ENCODE measurements around the gene PHLDB3. TPM values are rescaled to one million over a fixed set of nuclear protein-coding genes. Genes with fewer than 3 reads are reported as not detected.
A peak's percentile ranks its signal among the peaks of the same experiment; 100 is the strongest.

Gene PHLDB3
- total and polyA plus RNA-seq, 2 of the 4 experiments (the other 2 are of a cell fraction) = 2.9 to 10.6 TPM

GRCh38 chr19:43522929-43523328 lies 18.4 kb upstream of the PHLDB3 start:
- H2BK20ac ChIP-seq (ENCODE audit: low read depth, low read length) = no peak overlapping the region
- H3K23ac ChIP-seq (ENCODE audit: low read depth, low read length) = no peak overlapping the region
- peaks cover 11% of the 10 kb centered on the region for H3K9me1 ChIP-seq (ENCODE audit: insufficient read depth, low read length)
- peaks cover 25 to 79% of the 10 kb centered on the region in 2 experiments; a peak in 3 of 4 replicates for H3K79me1 ChIP-seq (ENCODE audit: low read depth in 1 of 2, low read length in 2 of 2)
- H3K4ac ChIP-seq (ENCODE audit: low read depth, low read length) = no peak overlapping the region
- no peak overlapping the region for H3K4me2 ChIP-seq (ENCODE audit: low read depth, low read length)
- H3K4me3 ChIP-seq (ENCODE audit: insufficient read depth, low read depth, low read length) = no peak overlapping the region
- POLR2A ChIA-PET (ENCODE audit: unreplicated experiment) = no interaction called here
- no TSS peak for BruUV-seq (replicated peaks)
- H2AFZ ChIP-seq (replicated peaks; ENCODE audit: low read length, poor library complexity) = no peak overlapping the region
- no CpG with 5 or more reads among the region's 5 CpGs for WGBS, 2 experiments (ENCODE audit: extremely low coverage in 2 of 2, insufficient read length in 1 of 2)
- DNase-seq (no peak), ATAC-seq (ENCODE audit: low read depth) (no peak)
- H2AK5ac ChIP-seq (ENCODE audit: low read depth, low read length) = no peak overlapping the region
- H3K9ac ChIP-seq (ENCODE audit: low read depth, low read length) = no peak overlapping the region
- H2BK5ac ChIP-seq (ENCODE audit: low read depth, low read length, poor library complexity, severe bottlenecking) = no peak overlapping the region
- H2BK15ac ChIP-seq (ENCODE audit: low read depth, low read length) = no peak overlapping the region
- H3K18ac ChIP-seq (ENCODE audit: low read depth, low read length) = no peak overlapping the region
- no peak overlapping the region for H4K5ac ChIP-seq (ENCODE audit: low read depth, low read length)
- H3K56ac ChIP-seq (ENCODE audit: extremely low read depth, insufficient read depth, low read length) = no peak overlapping the region
- no peak overlapping the region for H4K8ac ChIP-seq (ENCODE audit: low read depth in 2 of 2, low read length in 2 of 2)
- intact Hi-C loops (cut with micrococcal nuclease) (no loop called here), dilution Hi-C loops (cut with HindIII; ENCODE audit: low sequenced_read_pairs, unreplicated experiment) (no loop called here), in situ Hi-C loops (cut with MboI; ENCODE audit: low sequenced_read_pairs) (loop anchor here (5.0 to 10.0 kb wide), 2 partner anchors 76 to 418 kb away; no protein-coding TSS in a partner anchor)
- H3K36me3 ChIP-seq (ENCODE audit: control insufficient read depth, insufficient read depth, low read length) = peaks cover 2% of the 10 kb centered on the region; the same call in 1 of the 2 replicates
- H4K20me1 ChIP-seq (ENCODE audit: insufficient read depth, low read length) = peaks cover 6% of the 10 kb centered on the region
- peak overlapping the region; percentile 44; the same call in 1 of the 2 replicates for H3K14ac ChIP-seq (replicated peaks; ENCODE audit: low read depth, low read length)
- no peaks in the 10 kb centered on the region for H3K9me3 ChIP-seq (ENCODE audit: control insufficient read depth, insufficient read depth, low read length)
- TF ChIP-seq SMC3 (IDR thresholded peaks at IDR 0.05; ENCODE audit: low read depth, low read length) = no peak
- TF ChIP-seq MXI1 (IDR thresholded peaks at IDR 0.05; ENCODE audit: borderline replicate concordance, low read depth, low read length) = no peak
- TF ChIP-seq FOS (IDR thresholded peaks at IDR 0.05; ENCODE audit: low read depth, low read length) = no peak
- no peak for TF ChIP-seq RFX5 (IDR thresholded peaks at IDR 0.05; ENCODE audit: low read depth, low read length)
- no peak for TF ChIP-seq ELK1 (IDR thresholded peaks at IDR 0.05; ENCODE audit: borderline replicate concordance, low read depth, low read length)
- no peak for TF ChIP-seq RCOR1 (IDR thresholded peaks at IDR 0.05; ENCODE audit: insufficient replicate concordance, low read length)
- TF ChIP-seq BHLHE40 (IDR thresholded peaks at IDR 0.05; ENCODE audit: low read depth, low read length) = no peak
- TF ChIP-seq CHD1 (IDR thresholded peaks at IDR 0.05; ENCODE audit: low read depth, low read length) = no peak
- TF ChIP-seq RAD21 (IDR thresholded peaks at IDR 0.05; ENCODE audit: low read length) = no peak
- no peak overlapping the region for H2AK9ac ChIP-seq (replicated peaks; ENCODE audit: low read depth, low read length, poor library complexity)
- no peak overlapping the region for H4K91ac ChIP-seq (ENCODE audit: insufficient read depth, low read depth, low read length)
- no peak overlapping the region for H3K27ac ChIP-seq (ENCODE audit: insufficient read depth, low read length)
- CTCF ChIA-PET = no interaction called here
- H3K4me1 ChIP-seq (ENCODE audit: control insufficient read depth, insufficient read depth, low read length) = peaks cover 4% of the 10 kb centered on the region
- H2BK120ac ChIP-seq (ENCODE audit: low read depth, low read length) = no peak overlapping the region
- no peaks in the 10 kb centered on the region for H3K27me3 ChIP-seq (ENCODE audit: control insufficient read depth, insufficient read depth, low read length)
